Measurements from ENCODE around the gene HMGCL. TPM values are rescaled to one million over a fixed set of nuclear protein-coding genes. Genes with fewer than 3 reads are reported as not detected.
"Not testable (repeated sequence)": the region's sequence is repeated elsewhere in the genome, so short reads cannot be mapped to it uniquely, and the experiment has no call there.

The HMGCL gene
- total RNA-seq, 1 experiment from 2014 or later = 23.1 TPM

DNA sequence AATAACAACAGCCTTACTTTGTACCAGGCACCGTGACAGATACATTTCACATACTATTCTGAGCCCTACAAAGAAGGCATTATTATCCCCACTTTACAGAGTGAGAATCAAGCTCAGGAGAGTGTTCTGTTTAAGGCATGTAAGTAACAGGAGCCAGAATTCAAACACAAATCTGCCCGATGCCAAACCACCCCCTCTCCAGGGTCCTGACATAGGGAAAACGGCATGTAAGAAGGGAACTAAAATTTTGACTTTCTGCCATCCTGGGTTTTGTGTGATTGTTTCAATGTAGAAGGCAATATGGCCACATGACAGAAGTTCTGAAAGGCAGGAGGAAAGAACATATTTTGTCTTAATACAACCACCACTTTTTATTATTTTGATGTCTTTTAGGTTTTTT lies 37.4 kb upstream of the HMGCL start:
- CTCF ChIA-PET = interaction anchor here (0.6 kb wide), 1 partner anchor 342 kb away, joined by 4 read pairs; no protein-coding TSS in a partner anchor
- H3K9me3 Mint-ChIP-seq (ENCODE audit: low read depth, unreplicated experiment) = no peaks in the 10 kb centered on the region
- BruUV-seq (replicated peaks) = no TSS peak
- peaks cover 13% of the 10 kb centered on the region for H3K36me3 Mint-ChIP-seq (ENCODE audit: insufficient read depth, unreplicated experiment)
- H3K4me3 Mint-ChIP-seq (ENCODE audit: low read depth, unreplicated experiment) = no peak overlapping the region
- DNase-seq = no peak
- intact Hi-C loops (cut with micrococcal nuclease; ENCODE audit: unreplicated experiment) = loop anchor here (10.0 kb wide), 1 partner anchor 48 kb away; no protein-coding TSS in a partner anchor
- peaks cover 9% of the 10 kb centered on the region for H3K4me1 Mint-ChIP-seq (ENCODE audit: low read depth, unreplicated experiment)
- TF ChIP-seq, protein P1, sequence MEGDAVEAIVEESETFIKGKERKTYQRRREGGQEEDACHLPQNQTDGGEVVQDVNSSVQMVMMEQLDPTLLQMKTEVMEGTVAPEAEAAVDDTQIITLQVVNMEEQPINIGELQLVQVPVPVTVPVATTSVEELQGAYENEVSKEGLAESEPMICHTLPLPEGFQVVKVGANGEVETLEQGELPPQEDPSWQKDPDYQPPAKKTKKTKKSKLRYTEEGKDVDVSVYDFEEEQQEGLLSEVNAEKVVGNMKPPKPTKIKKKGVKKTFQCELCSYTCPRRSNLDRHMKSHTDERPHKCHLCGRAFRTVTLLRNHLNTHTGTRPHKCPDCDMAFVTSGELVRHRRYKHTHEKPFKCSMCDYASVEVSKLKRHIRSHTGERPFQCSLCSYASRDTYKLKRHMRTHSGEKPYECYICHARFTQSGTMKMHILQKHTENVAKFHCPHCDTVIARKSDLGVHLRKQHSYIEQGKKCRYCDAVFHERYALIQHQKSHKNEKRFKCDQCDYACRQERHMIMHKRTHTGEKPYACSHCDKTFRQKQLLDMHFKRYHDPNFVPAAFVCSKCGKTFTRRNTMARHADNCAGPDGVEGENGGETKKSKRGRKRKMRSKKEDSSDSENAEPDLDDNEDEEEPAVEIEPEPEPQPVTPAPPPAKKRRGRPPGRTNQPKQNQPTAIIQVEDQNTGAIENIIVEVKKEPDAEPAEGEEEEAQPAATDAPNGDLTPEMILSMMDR (IDR thresholded peaks at IDR 0.05; ENCODE audit: unreplicated experiment) = no peak
- no peak overlapping the region for H3K27ac Mint-ChIP-seq (ENCODE audit: unreplicated experiment)
- no peaks in the 10 kb centered on the region for H3K27me3 Mint-ChIP-seq (ENCODE audit: unreplicated experiment)

DNA sequence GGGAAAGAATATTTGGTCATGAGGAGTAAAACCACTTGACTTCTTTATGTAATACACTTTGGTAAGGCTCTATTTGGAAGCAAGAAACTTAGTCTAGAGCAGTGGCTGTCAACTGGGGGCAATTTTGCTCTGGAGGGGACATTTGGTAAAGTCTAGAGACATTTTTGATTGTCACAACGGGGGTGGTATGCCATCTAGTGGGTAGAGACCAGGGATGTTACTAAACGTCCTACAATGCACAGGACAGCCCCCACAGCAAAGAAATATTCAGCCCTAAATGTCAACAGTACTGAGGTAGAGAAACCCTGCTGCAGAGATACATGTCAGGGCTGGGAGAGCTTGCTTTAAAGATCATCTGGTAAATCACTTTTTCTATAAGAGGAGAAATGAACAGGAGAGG lies 29.3 kb upstream of the HMGCL start:
- intact Hi-C loops (cut with micrococcal nuclease; ENCODE audit: unreplicated experiment) = loop anchor here (2.0 kb wide), 1 partner anchor 82 kb away; no protein-coding TSS in a partner anchor
- H3K4me3 Mint-ChIP-seq (ENCODE audit: low read depth, unreplicated experiment) = no peak overlapping the region
- TF ChIP-seq, protein P1 (IDR thresholded peaks at IDR 0.05; ENCODE audit: unreplicated experiment) = no peak
- CTCF ChIA-PET = no interaction called here
- no TSS peak for BruUV-seq (replicated peaks)
- no peaks in the 10 kb centered on the region for H3K4me1 Mint-ChIP-seq (ENCODE audit: low read depth, unreplicated experiment)
- peak; percentile 4 for DNase-seq
- H3K27ac Mint-ChIP-seq (ENCODE audit: unreplicated experiment) = no peak overlapping the region
- no peaks in the 10 kb centered on the region for H3K27me3 Mint-ChIP-seq (ENCODE audit: unreplicated experiment)
- no peaks in the 10 kb centered on the region for H3K9me3 Mint-ChIP-seq (ENCODE audit: low read depth, unreplicated experiment)
- H3K36me3 Mint-ChIP-seq (ENCODE audit: insufficient read depth, unreplicated experiment) = no peaks in the 10 kb centered on the region

DNA sequence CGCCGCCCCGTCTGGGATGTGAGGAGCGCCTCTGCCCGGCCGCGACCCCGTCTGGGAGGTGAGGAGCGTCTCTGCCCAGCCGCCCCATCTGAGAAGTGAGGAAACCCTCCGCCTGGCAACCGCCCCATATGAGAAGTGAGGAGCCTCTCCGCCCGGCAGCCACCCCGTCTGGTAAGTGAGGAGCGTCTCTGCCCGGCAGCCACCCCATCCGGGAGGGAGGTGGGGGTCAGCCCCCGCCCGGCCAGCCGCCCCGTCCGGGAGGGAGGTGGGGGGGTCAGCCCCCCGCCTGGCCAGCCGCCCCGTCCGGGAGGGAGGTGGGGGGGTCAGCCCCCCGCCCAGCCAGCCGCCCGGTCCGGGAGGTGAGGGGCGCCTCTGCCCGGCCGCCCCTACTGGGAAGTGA lies 27.9 kb upstream of the HMGCL start:
- not testable (repeated sequence) for H3K27ac Mint-ChIP-seq (ENCODE audit: unreplicated experiment)

DNA sequence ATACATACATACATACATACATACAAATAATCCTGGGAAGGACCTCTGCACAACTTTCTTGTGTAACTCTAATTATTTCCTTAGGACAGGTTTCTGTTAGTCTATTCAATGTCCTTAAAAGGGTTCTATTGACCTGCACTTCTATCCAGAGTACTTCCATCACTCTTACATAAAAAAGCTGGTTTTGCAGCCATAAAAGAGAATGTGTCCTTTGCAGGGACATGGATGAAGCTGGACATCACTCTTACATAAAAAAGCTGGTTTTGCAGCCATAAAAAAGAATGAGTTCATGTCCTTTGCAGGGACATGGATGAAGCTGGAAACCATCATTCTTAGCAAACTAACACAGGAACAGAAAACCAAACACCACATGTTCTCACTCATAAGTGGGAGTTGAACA lies 26.2 kb upstream of the HMGCL start:
- CTCF ChIA-PET; H3K4me1 Mint-ChIP-seq (ENCODE audit: low read depth, unreplicated experiment); intact Hi-C loops (cut with micrococcal nuclease; ENCODE audit: unreplicated experiment): not testable (repeated sequence)

More for the DNA sequence above, 27.9 kb upstream of the HMGCL start:
- H3K4me3 Mint-ChIP-seq (ENCODE audit: low read depth, unreplicated experiment); H3K27me3 Mint-ChIP-seq (ENCODE audit: unreplicated experiment); H3K36me3 Mint-ChIP-seq (ENCODE audit: insufficient read depth, unreplicated experiment); DNase-seq; BruUV-seq (replicated peaks); H3K9me3 Mint-ChIP-seq (ENCODE audit: low read depth, unreplicated experiment); intact Hi-C loops (cut with micrococcal nuclease; ENCODE audit: unreplicated experiment); CTCF ChIA-PET; H3K4me1 Mint-ChIP-seq (ENCODE audit: low read depth, unreplicated experiment): not testable (repeated sequence)

DNA sequence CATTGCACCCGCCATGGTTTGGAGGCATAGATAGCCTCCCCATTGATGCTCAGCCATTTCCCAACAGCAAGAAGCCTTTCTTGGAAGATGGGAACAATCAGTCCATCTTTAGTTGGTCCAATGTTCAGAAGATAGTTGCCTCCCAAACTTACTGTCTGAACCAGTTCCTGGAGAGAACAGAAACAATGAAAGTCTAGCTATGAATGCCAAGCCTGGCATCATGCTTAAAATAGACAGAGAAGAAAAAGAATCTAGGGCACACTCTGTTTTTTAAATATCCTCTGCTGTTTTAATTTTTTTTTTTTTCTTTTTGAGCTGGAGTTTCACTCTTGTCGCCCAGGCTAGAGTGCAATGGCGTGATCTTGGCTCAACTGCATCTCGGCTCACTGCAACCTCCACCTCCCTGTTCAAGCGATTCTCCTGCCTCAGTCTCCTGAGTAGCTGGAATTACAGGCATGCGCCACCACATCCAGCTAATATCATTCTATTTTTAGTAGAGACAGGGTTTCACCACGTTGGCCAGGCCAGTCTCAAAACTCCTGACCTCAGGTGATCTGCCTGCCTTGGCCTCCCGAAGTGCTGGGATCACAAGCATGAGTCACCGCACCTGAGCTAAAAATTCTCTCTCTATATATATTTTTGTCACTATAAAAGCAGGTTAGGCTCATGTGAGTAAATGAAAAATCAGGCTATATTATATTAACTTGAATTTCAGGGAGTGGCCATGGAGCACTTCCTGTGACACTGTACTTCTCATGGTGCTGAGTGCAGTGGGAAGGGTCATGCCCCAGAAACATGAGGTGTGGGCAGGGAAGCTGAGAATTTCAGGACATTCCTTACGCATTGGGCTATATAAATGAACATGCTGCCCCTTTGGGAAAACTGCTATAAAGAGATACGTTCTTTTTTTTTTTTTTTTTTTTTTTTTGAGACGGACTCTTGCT lies 23.7 kb upstream of the HMGCL start:
- H3K4me1 Mint-ChIP-seq (ENCODE audit: low read depth, unreplicated experiment) = no peaks in the 10 kb centered on the region
- TF ChIP-seq, protein P1 (IDR thresholded peaks at IDR 0.05; ENCODE audit: unreplicated experiment) = no peak
- no peaks in the 10 kb centered on the region for H3K9me3 Mint-ChIP-seq (ENCODE audit: low read depth, unreplicated experiment)
- no TSS peak for BruUV-seq (replicated peaks)
- DNase-seq = no peak
- intact Hi-C loops (cut with micrococcal nuclease; ENCODE audit: unreplicated experiment) = no loop called here
- no peaks in the 10 kb centered on the region for H3K36me3 Mint-ChIP-seq (ENCODE audit: insufficient read depth, unreplicated experiment)
- no peaks in the 10 kb centered on the region for H3K27me3 Mint-ChIP-seq (ENCODE audit: unreplicated experiment)
- H3K27ac Mint-ChIP-seq (ENCODE audit: unreplicated experiment) = no peak overlapping the region
- no peak overlapping the region for H3K4me3 Mint-ChIP-seq (ENCODE audit: low read depth, unreplicated experiment)
- CTCF ChIA-PET = no interaction called here

More for the DNA sequence above, 26.2 kb upstream of the HMGCL start:
- not testable (repeated sequence) for H3K9me3 Mint-ChIP-seq (ENCODE audit: low read depth, unreplicated experiment); DNase-seq; H3K36me3 Mint-ChIP-seq (ENCODE audit: insufficient read depth, unreplicated experiment); H3K27me3 Mint-ChIP-seq (ENCODE audit: unreplicated experiment); H3K4me3 Mint-ChIP-seq (ENCODE audit: low read depth, unreplicated experiment); H3K27ac Mint-ChIP-seq (ENCODE audit: unreplicated experiment); BruUV-seq (replicated peaks)

DNA sequence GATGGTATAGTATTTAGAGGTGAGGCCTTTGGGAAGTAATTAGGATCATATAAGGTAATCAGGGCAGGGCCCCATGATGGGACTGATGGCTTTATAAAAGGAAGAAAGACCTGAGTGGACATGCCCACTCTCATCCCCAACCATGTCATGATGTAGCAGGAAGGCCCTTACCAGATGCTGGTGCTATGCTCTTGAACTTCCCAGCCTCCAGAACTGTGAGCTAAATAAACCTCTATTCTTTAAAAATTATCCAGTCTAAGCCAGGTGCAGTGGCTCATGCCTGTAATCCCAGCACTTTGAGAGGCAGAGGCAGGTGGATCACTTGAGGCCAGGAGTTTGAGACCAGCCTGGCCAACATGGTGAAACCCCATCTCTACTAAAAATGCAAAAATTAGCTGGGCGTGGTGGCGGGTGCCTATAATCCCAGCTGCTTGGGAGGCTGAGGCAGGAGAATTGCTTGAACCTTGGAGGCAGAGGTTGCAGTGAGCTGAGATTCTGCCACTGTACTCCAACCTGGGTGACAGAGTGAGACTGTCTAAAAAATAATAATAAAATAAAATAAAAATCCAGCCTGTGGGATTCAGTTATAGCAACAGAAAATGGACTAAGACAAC lies 22.4 kb upstream of the HMGCL start:
- intact Hi-C loops (cut with micrococcal nuclease; ENCODE audit: unreplicated experiment); H3K27me3 Mint-ChIP-seq (ENCODE audit: unreplicated experiment); H3K9me3 Mint-ChIP-seq (ENCODE audit: low read depth, unreplicated experiment); BruUV-seq (replicated peaks); H3K4me1 Mint-ChIP-seq (ENCODE audit: low read depth, unreplicated experiment); H3K36me3 Mint-ChIP-seq (ENCODE audit: insufficient read depth, unreplicated experiment); H3K4me3 Mint-ChIP-seq (ENCODE audit: low read depth, unreplicated experiment); CTCF ChIA-PET; H3K27ac Mint-ChIP-seq (ENCODE audit: unreplicated experiment); DNase-seq: not testable (repeated sequence)

All from Calu3 (cell line).